BJ (cell line): Measurements from ENCODE around the gene KLHL2. TPM values are rescaled to one million over a fixed set of nuclear protein-coding genes. Genes with fewer than 3 reads are reported as not detected.
"Not testable (repeated sequence)": the region's sequence is repeated elsewhere in the genome, so short reads cannot be mapped to it uniquely, and the experiment has no call there.

Experiments used
- CTCF ChIA-PET: fragments of 350-600 bp; formaldehyde crosslinking; extraction: SDS; loops from one replicate; lab custom pipeline; 2021; ENCODE audit warnings: antibody characterized with exemption, inconsistent platforms; lab: Yijun Ruan, JAX
- POLR2A ChIA-PET: fragments of 300-600 bp; sonication (Branson Sonifier 250); formaldehyde crosslinking; extraction: SDS; loops from one replicate; lab custom pipeline; 2021; ENCODE audit warnings: antibody characterized with exemption; lab: Charles Lee
- DNase-seq: peaks from one replicate; pipeline ENCODE4 v3.0.0-alpha.2; 2011; ENCODE audit warnings: low read depth
- H3K27me3 ChIP-seq: 2 replicates; pipeline ENCODE4 v1.6.0; 2011; ENCODE audit warnings: low read length; ENCODE audit not compliant: control insufficient read depth, insufficient read depth
- H3K36me3 ChIP-seq: 2 replicates; pipeline ENCODE4 v1.5.1; 2011; ENCODE audit warnings: low read length; ENCODE audit not compliant: control insufficient read depth, insufficient read depth
- H3K4me3 ChIP-seq: 2 replicates; pipeline ENCODE4 v1.5.1; 2011; ENCODE audit warnings: low read depth, mild to moderate bottlenecking, control low read depth, low read length
- CTCF ChIP-seq: IDR thresholded peaks from 2 replicates; pipeline ENCODE4 v1.5.1; 2011; ENCODE audit warnings: low read depth, mild to moderate bottlenecking, control low read depth, inconsistent platforms, low read length, moderate library complexity; ENCODE audit not compliant: insufficient read depth
- polyA plus RNA-seq: library from polyadenylated mRNA; depleted of rRNA; stranded (reverse); fragments of >200 nt; gene quantifications from 2 replicates; pipeline ENCODE4 v1.2.3, GENCODE V29; 2011

Gene KLHL2
- polyA plus RNA-seq, 1 experiment = 6.8 TPM

DNA sequence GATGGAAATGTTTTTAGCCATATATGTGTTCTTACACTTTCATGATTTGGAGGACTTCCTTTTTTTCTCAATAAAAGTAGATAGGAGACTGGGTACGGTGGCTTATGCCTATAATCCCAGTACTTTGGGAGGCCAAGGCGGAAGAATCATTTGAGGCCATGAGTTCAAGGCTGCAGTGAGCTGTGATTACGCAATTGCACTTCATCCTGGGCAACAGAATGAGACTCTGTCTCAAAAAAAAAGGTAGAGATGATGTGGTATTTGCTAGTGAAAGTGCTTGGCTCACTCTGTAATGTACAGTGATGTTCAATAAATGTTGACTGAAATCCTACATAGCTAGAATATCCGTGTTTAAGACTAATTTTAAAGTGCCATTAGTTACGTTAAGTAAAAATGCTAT, 27.4 kb downstream of the KLHL2 start:
- CTCF ChIA-PET = no interaction called here
- no peak for DNase-seq
- Histone ChIP-seq H3K4me3 (no peak overlapping the region), H3K36me3 (no peaks in the 10 kb centered on the region), H3K27me3 (no peaks in the 10 kb centered on the region)
- no peak for TF ChIP-seq CTCF
- POLR2A ChIA-PET = no interaction called here

DNA sequence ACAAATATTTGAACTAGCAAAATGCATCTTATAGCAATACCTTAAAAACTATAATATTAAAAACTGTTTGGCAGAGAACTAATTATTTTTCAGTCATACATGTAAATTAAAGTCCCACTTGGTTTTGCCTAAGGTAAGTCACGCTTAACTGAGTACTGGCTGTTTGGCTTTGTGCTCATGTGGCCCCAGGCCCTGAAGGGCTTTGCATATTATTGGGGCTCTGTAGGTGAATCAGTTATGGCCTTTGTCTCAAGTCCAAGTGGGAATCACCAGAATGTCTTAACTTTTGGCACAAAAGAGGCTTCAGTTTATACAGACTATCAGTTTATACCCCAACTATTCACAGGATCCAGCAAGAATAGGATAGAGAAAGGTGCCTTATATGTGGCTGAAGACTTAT, 29.5 kb downstream of the KLHL2 start:
- DNase-seq, H3K36me3 ChIP-seq, H3K27me3 ChIP-seq, POLR2A ChIA-PET, H3K4me3 ChIP-seq, CTCF ChIA-PET: not testable (repeated sequence)

DNA sequence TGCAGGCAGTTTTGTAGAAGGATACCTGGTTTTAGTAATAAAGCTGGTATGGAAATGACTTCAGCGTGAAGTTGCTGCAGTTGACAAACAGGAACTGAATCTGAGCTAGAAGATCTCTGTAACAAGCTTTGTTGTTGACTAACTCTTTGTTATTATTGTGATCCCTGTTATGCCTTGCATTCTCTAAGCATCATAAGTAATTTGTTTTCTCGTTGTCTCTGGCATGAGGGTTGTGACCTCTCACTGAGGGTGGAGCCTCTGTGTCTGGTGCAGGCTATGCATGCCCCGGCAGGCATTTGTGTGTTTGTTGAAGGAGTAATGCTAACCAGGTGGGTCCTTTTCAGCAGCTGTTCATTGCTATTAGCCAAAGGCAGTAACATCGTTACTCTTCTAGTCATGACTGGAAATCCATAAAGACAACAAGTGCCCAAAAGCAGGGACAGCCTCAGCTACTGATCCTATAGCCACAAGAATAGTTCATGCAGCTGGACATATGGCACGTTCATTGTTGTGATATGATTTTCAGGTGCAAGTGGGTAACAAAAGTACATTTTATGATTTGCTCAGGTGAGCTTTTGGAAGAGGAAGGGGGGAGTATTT, 30.8 kb downstream of the KLHL2 start:
- H3K27me3 ChIP-seq, CTCF ChIA-PET, POLR2A ChIA-PET, H3K4me3 ChIP-seq, DNase-seq, H3K36me3 ChIP-seq: not testable (repeated sequence)

- H3K36me3 ChIP-seq, H3K27me3 ChIP-seq, CTCF ChIA-PET, DNase-seq, H3K4me3 ChIP-seq, POLR2A ChIA-PET: not testable (repeated sequence)
These were observed 33.4 kb downstream of the KLHL2 start for GRCh38 chr4:165240761-165241160.

GRCh38 chr4:165244148-165244547, 36.8 kb downstream of the KLHL2 start:
- not testable (repeated sequence) for DNase-seq

GRCh38 chr4:165244587-165245186, 37.3 kb downstream of the KLHL2 start:
- H3K4me3 ChIP-seq, H3K27me3 ChIP-seq, CTCF ChIA-PET, DNase-seq, POLR2A ChIA-PET, H3K36me3 ChIP-seq: not testable (repeated sequence)

More at GRCh38 chr4:165244148-165244547, 36.8 kb downstream of the KLHL2 start:
- POLR2A ChIA-PET, H3K4me3 ChIP-seq, CTCF ChIA-PET, H3K36me3 ChIP-seq, H3K27me3 ChIP-seq: not testable (repeated sequence)

GRCh38 chr4:165248102-165248501, 40.7 kb downstream of the KLHL2 start:
- POLR2A ChIA-PET = no interaction called here
- no peak for DNase-seq
- no peak for TF ChIP-seq CTCF
- CTCF ChIA-PET = no interaction called here
- Histone ChIP-seq H3K36me3 (no peaks in the 10 kb centered on the region), H3K4me3 (no peak overlapping the region), H3K27me3 (no peaks in the 10 kb centered on the region)

GRCh38 chr4:165248904-165249303, 41.5 kb downstream of the KLHL2 start:
- H3K4me3 ChIP-seq, CTCF ChIA-PET, DNase-seq, H3K36me3 ChIP-seq, H3K27me3 ChIP-seq: not testable (repeated sequence)
- POLR2A ChIA-PET = interaction anchor here (0.6 kb wide), 1 partner anchor 16 kb away, joined by 3 read pairs; no protein-coding TSS in a partner anchor

- CTCF ChIA-PET, POLR2A ChIA-PET, H3K27me3 ChIP-seq, H3K4me3 ChIP-seq, DNase-seq, H3K36me3 ChIP-seq: not testable (repeated sequence)
These were observed 47.4 kb downstream of the KLHL2 start for GRCh38 chr4:165254771-165255170.

DNA sequence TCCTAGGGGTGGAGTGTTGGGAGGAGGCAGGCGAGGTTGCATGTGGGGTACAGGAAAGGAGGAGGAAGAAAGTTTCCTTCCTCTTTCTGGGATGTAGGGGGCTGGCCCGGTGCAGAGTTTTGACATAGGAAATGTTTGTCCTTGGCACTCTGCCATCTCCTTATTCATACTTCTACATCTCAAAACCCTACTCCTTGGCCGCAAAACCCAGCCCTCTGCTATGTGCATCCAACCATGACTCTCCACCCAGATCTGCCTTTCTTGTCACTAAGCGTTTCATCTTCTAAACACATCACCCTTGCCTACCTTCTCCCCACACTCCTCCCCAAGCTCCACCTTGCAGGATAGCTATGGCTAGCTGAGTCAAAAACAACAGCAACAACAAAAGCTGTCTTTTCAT, 48.1 kb downstream of the KLHL2 start:
- CTCF ChIA-PET, POLR2A ChIA-PET, H3K36me3 ChIP-seq, H3K4me3 ChIP-seq, DNase-seq, H3K27me3 ChIP-seq: not testable (repeated sequence)

DNA sequence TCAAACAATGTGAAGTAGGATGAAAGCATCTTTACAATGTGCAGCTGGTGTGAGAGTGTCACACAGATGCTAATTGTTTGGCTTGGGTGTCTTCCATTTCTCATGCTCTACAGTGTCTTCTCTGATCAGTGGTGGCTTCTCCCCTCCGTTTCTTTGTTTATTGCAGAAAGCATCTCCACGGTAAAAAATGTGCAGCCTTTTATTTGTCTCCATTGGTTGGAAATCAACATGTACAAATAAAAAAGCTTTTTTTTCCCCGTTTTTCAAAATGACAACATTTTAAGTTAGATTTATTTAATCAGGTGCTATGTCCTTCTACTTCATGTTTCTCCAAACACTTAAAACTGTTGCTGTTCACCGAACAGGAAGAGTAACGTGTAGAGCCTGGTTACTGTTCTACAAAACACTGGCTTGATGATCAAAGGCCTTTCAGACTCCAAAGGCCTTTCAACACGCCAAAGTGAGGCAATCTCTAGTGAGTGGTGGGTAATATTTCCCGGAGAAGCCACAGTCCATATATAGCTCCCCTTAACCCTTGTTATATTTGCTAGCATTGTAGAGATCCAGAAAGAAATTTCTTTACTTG, 48.8 kb downstream of the KLHL2 start:
- POLR2A ChIA-PET = not testable (repeated sequence)

More for the DNA sequence above, 48.8 kb downstream of the KLHL2 start:
- DNase-seq, CTCF ChIA-PET, H3K27me3 ChIP-seq, H3K4me3 ChIP-seq, H3K36me3 ChIP-seq: not testable (repeated sequence)
